Ammon's horn (tissue), 1 donor: ENCODE measurements around the gene EIF4EBP2.

Source experiments
- DNase-seq: peaks from one replicate; pipeline ENCODE4 v3.0.0-alpha.2; 2016; ENCODE audit warnings: low spot score

Gene EIF4EBP2

GRCh38 chr10:70461397-70462348 is 57.7 kb downstream of the EIF4EBP2 start:
- DNase-seq, result peak; percentile 80

GRCh38 chr10:70462349-70462984 is 58.5 kb downstream of the EIF4EBP2 start:
- DNase-seq, result peak; percentile 86

- no peak for DNase-seq
These were observed 61.3 kb downstream of the EIF4EBP2 start for GRCh38 chr10:70465278-70465677.

- no peak for DNase-seq
These were observed 61.9 kb downstream of the EIF4EBP2 start for GRCh38 chr10:70465832-70466231.

DNA sequence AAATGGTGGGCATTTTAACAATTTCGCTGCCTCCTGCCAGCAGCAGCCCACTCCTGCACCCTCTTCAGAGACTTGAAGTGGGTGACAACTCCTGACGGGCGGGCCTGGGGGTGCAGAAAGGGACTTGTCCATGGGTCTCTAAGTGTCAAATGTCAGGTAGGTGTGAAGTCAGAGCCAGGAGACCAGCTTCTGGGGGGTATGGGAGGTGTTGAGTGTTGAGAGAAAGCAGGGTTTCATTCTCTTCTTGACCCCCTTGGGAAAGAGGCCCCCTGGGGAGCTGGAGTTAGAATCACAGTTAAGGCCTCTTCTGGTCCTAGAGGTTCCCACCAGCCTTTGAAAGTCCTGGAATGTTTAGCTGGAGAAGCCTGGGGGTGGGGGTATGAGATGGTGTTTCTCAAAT is 63.0 kb downstream of the EIF4EBP2 start:
- DNase-seq, result no peak

DNA sequence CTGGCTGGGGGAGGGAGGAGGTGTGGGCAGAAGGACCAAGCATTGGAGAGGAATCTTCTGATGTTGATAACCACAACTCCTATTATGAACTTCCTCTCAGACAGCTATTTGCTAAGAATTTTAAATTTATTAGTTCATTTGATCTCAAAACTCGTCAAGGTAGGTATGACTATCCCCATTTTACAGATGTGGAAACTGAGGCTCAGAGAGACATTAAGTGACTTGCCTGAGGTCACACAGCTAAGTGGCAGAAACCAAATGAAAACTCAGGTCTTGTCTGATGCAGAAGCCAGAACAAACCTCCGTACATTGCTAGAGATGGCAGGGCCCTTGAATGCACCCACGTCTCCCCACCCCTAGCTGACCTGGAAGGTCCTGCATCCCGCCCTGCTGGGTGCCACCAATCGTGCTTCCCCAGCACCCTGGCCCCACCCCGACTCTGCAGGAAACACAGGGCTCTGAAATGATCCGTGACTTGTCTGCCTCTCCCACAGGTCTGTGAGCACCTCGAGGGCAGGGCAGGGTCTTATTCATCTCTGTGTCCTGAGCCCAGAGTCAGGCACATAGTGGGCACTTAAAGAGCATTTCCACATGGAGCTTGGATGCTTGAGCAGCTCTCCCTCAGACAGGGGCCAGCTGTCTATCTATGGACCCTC is 69.0 kb downstream of the EIF4EBP2 start:
- no peak for DNase-seq

GRCh38 chr10:70474780-70475179 is 70.8 kb downstream of the EIF4EBP2 start:
- DNase-seq, result no peak

- DNase-seq, result no peak
These were observed 71.7 kb downstream of the EIF4EBP2 start for GRCh38 chr10:70475661-70476060.

GRCh38 chr10:70476249-70477035 is 72.5 kb downstream of the EIF4EBP2 start:
- no peak for DNase-seq

GRCh38 chr10:70477661-70478162 is 73.8 kb downstream of the EIF4EBP2 start:
- no peak for DNase-seq
